HepG2 (cell line): Measurements from ENCODE around the gene CYP2W1. TPM values are rescaled to one million over a fixed set of nuclear protein-coding genes. Genes with fewer than 3 reads are reported as not detected.

Source experiments
- PLRG1 ChIP-seq: fragments of 450-650 bp; conservative IDR thresholded peaks from 2 replicates; pipeline ENCODE4 v1.6.1; 2016
- RCOR2 ChIP-seq: IDR thresholded peaks from 2 replicates; pipeline ENCODE4 v1.6.1; 2016; ENCODE audit warnings: missing biosample characterization, missing genetic modification reagents
- TAF15 ChIP-seq: fragments of 200-400 bp; formaldehyde crosslinking; IDR thresholded peaks from one replicate; pipeline ENCODE4 v1.6.1; 2018; ENCODE audit warnings: mild to moderate bottlenecking, low read depth, low read length; ENCODE audit not compliant: poor library complexity, severe bottlenecking
- ZKSCAN5 ChIP-seq: sonication (generic); formaldehyde crosslinking; IDR thresholded peaks from 2 replicates; pipeline ENCODE4 v1.5.1; 2020; ENCODE audit warnings: mild to moderate bottlenecking, missing genetic modification reagents
- ZNF260 ChIP-seq: sonication (generic); formaldehyde crosslinking; IDR thresholded peaks from 2 replicates; pipeline ENCODE4 v1.4.0; 2020; ENCODE audit warnings: missing genetic modification reagents, low read depth, mild to moderate bottlenecking, borderline replicate concordance
- ZSCAN30 ChIP-seq: sonication (generic); formaldehyde crosslinking; IDR thresholded peaks from 2 replicates; pipeline ENCODE4 v1.5.0; 2020; ENCODE audit warnings: mild to moderate bottlenecking, missing genetic modification reagents
- polyA plus RNA-seq, 8 experiments: library from polyadenylated mRNA; depleted of rRNA in 3 of 8; stranded (reverse) in 7 of 8; unstranded in 1 of 8; fragments of >200 nt; fragmentation: Illumina TruSeq in 4 of 8; extraction: Trizol in 4 of 8; gene quantifications; 2 replicates each; pipeline versions ENCODE4 v1.2.1 to v1.2.3, GENCODE V29; 2011 to 2016; ENCODE audit warnings: low read depth in 4 of 8, missing spikeins in 1 of 8, mixed read lengths in 1 of 8; ENCODE audit not compliant: insufficient read depth in 1 of 8
- total RNA-seq, 5 experiments: library from RNA; depleted of rRNA; stranded (reverse); fragments of >200 nt; fragmentation: Illumina TruSeq; extraction: Trizol; gene quantifications; 2 replicates each; pipeline ENCODE4 v1.2.3, GENCODE V29; 2016; ENCODE audit warnings: low read depth in 1 of 5
- TF ChIP-seq, protein P1 (sequence below): sonication (generic); formaldehyde crosslinking; IDR thresholded peaks from 2 replicates; pipeline ENCODE4 v1.8.0; 2022; ENCODE audit warnings: missing genetic modification reagents, mild to moderate bottlenecking, inconsistent platforms, borderline replicate concordance
- TF ChIP-seq, protein P2 (sequence below): sonication (generic); formaldehyde crosslinking; IDR thresholded peaks from 2 replicates; pipeline ENCODE4 v1.5.1; 2020; ENCODE audit warnings: mild to moderate bottlenecking, missing genetic modification reagents
- TF ChIP-seq, protein P3 (sequence below): sonication (generic); formaldehyde crosslinking; IDR thresholded peaks from 2 replicates; pipeline ENCODE4 v1.4.0; 2020; ENCODE audit warnings: missing genetic modification reagents, borderline replicate concordance
- TF ChIP-seq, protein P4 (sequence below): IDR thresholded peaks from 2 replicates; pipeline ENCODE4 v1.6.1; 2016; ENCODE audit warnings: missing compliant biosample characterization, missing genetic modification reagents, borderline replicate concordance
- TF ChIP-seq, protein P5 (sequence below): sonication (generic); formaldehyde crosslinking; IDR thresholded peaks from 2 replicates; pipeline ENCODE4 v1.4.0; 2020; ENCODE audit warnings: mild to moderate bottlenecking, missing genetic modification reagents

Gene CYP2W1
- total and polyA plus RNA-seq, 2 of the 13 experiments (the other 11 are each of a cell fraction or from before 2014, with no cell fraction given), result 19.5 to 31.7 TPM

DNA sequence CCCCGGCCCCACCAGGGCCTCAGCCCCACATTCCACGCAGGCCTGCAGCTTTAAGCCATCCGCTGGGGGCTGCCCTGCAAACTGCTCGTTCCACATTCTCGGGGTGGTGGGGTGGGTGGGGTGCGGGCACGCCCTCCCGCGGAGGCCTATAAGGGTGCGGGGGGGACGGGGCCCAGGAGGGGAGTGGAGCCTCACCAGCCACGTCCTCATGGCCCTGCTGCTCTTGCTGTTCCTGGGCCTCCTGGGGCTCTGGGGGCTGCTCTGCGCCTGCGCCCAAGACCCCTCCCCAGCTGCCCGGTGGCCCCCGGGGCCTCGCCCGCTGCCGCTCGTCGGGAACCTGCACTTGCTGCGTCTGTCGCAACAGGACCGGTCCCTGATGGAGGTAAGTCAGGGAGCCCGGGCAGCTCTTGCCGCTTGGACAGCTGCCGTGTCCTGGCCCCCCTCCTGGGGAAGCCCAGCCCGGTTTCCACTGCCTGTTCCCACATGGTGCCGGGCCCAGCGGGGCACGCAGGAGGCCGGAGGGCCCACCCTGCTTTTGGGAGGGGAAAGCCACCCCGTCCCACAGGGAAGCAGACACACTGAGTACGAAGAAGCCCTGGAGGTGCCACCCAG, at the start of gene CYP2W1 (continued):
- TF ChIP-seq, protein P1, sequence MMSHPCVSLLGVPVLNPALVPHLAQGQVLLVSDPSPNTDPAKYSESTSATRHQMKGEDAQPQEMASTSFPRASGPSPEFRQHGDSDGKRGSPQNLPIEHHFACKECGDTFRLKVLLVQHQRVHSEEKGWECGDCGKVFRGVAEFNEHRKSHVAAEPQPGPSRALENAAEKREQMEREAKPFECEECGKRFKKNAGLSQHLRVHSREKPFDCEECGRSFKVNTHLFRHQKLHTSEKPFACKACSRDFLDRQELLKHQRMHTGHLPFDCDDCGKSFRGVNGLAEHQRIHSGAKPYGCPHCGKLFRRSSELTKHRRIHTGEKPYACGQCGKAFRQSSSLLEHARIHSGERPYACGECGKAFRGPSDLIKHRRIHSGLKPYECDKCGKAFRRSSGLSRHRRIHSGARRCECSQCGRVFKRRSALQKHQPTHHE (CRISPR knock-in tag), result 0 out of 2 replicates have a peak, but pooled peaks have one; percentile 9
- TF ChIP-seq ZNF260 (CRISPR knock-in tag), result no peak
- no peak for TF ChIP-seq TAF15
- no peak for TF ChIP-seq ZKSCAN5 (CRISPR knock-in tag)
- TF ChIP-seq, protein P2, sequence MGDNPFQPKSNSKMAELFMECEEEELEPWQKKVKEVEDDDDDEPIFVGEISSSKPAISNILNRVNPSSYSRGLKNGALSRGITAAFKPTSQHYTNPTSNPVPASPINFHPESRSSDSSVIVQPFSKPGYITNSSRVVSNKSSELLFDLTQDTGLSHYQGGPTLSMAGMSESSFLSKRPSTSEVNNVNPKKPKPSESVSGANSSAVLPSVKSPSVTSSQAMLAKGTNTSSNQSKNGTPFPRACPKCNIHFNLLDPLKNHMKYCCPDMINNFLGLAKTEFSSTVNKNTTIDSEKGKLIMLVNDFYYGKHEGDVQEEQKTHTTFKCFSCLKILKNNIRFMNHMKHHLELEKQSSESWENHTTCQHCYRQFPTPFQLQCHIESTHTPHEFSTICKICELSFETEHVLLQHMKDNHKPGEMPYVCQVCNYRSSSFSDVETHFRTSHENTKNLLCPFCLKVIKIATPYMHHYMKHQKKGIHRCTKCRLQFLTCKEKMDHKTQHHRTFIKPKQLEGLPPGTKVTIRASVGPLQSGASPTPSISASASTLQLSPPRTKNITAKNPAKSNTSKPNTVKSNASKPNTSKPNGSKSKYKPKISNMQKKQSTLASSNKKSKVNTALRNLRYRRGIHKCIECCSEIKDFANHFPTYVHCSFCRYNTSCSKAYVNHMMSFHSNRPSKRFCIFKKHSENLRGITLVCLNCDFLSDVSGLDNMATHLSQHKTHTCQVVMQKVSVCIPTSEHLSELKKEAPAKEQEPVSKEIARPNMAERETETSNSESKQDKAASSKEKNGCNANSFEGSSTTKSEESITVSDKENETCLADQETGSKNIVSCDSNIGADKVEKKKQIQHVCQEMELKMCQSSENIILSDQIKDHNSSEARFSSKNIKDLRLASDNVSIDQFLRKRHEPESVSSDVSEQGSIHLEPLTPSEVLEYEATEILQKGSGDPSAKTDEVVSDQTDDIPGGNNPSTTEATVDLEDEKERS, result no peak
- no peak for TF ChIP-seq PLRG1
- TF ChIP-seq, protein P3, sequence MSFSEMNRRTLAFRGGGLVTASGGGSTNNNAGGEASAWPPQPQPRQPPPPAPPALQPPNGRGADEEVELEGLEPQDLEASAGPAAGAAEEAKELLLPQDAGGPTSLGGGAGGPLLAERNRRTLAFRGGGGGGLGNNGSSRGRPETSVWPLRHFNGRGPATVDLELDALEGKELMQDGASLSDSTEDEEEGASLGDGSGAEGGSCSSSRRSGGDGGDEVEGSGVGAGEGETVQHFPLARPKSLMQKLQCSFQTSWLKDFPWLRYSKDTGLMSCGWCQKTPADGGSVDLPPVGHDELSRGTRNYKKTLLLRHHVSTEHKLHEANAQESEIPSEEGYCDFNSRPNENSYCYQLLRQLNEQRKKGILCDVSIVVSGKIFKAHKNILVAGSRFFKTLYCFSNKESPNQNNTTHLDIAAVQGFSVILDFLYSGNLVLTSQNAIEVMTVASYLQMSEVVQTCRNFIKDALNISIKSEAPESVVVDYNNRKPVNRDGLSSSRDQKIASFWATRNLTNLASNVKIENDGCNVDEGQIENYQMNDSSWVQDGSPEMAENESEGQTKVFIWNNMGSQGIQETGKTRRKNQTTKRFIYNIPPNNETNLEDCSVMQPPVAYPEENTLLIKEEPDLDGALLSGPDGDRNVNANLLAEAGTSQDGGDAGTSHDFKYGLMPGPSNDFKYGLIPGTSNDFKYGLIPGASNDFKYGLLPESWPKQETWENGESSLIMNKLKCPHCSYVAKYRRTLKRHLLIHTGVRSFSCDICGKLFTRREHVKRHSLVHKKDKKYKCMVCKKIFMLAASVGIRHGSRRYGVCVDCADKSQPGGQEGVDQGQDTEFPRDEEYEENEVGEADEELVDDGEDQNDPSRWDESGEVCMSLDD (CRISPR knock-in tag), result peak; percentile 94; the same call in 1 of the 2 replicates
- TF ChIP-seq, protein P4, sequence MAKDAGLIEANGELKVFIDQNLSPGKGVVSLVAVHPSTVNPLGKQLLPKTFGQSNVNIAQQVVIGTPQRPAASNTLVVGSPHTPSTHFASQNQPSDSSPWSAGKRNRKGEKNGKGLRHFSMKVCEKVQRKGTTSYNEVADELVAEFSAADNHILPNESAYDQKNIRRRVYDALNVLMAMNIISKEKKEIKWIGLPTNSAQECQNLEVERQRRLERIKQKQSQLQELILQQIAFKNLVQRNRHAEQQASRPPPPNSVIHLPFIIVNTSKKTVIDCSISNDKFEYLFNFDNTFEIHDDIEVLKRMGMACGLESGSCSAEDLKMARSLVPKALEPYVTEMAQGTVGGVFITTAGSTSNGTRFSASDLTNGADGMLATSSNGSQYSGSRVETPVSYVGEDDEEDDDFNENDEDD (CRISPR knock-in tag), result no peak; the same call in 1 of the 2 replicates
- no peak for TF ChIP-seq RCOR2
- TF ChIP-seq, protein P5, sequence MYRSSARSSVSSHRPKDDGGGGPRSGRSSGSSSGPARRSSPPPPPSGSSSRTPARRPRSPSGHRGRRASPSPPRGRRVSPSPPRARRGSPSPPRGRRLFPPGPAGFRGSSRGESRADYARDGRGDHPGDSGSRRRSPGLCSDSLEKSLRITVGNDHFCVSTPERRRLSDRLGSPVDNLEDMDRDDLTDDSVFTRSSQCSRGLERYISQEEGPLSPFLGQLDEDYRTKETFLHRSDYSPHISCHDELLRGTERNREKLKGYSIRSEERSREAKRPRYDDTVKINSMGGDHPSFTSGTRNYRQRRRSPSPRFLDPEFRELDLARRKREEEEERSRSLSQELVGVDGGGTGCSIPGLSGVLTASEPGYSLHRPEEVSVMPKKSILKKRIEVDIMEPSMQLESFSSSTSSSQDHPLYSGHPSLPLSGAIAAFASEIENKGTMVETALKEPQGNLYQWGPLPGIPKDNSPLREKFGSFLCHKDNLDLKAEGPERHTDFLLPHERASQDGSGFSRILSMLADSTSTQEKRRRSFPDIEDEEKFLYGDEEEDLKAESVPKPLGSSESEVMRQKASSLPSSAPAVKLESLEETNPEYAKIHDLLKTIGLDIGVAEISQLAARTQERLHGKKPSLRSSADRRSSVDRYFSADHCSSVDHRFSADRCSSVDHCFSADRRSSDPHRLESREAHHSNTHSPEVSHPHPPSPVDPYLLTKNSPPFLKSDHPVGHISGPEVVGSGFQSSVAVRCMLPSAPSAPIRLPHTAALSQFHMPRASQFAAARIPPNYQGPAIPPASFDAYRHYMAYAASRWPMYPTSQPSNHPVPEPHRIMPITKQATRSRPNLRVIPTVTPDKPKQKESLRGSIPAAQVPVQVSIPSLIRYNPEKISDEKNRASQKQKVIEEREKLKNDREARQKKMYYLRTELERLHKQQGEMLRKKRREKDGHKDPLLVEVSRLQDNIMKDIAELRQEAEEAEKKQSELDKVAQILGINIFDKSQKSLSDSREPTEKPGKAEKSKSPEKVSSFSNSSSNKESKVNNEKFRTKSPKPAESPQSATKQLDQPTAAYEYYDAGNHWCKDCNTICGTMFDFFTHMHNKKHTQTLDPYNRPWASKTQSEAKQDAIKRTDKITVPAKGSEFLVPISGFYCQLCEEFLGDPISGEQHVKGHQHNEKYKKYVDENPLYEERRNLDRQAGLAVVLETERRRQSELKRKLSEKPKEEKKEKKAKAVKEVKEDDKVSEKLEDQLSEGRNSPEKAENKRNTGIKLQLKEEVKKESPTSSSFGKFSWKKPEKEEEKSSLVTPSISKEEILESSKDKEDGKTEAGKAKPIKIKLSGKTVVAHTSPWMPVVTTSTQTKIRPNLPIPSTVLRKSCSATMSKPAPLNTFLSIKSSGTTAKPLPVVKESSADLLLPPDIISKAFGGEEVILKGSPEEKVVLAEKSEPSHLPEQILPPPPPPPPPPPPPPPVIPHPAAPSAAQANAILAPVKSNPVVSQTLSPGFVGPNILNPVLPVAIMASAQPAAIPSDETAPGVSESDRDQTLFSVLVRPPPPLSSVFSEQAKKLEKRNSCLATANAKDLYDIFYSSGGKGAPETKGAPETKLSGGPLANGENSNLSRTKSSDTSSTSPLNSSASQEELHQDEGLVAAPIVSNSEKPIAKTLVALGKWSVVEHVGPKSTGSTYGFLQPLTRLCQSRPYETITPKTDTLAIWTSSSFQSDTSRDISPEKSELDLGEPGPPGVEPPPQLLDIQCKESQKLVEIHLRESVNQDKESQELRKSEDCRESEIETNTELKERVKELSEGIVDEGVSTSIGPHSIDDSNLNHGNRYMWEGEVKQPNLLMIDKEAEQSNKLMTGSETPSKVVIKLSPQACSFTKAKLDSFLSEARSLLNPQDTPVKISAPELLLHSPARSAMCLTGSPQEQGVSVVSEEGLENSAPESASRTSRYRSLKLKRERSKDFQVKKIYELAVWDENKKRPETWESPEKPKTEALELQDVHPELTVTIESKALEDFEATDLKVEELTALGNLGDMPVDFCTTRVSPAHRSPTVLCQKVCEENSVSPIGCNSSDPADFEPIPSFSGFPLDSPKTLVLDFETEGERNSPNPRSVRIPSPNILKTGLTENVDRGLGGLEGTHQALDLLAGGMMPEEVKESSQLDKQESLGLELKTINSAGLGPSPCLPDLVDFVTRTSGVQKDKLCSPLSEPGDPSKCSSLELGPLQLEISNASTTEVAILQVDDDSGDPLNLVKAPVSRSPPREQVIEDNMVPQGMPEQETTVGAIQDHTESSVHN (CRISPR knock-in tag), result no peak
- no peak for TF ChIP-seq ZSCAN30
